Endothelial cell (in vitro differentiated cells): ENCODE results near the gene C6orf62. TPM values are rescaled to one million over a fixed set of nuclear protein-coding genes. Genes with fewer than 3 reads are reported as not detected.

Source experiments
- DNase-seq: peaks from one replicate; pipeline ENCODE4 v3.0.0; 2021; ENCODE audit warnings: low spot score
- H3K27ac Mint-ChIP-seq: one replicate; pipeline ENCODE4 v1.8.0; 2021; ENCODE audit warnings: mixed read lengths, inconsistent platforms; ENCODE audit not compliant: unreplicated experiment
- H3K27me3 Mint-ChIP-seq: one replicate; pipeline ENCODE4 v1.8.0; 2021; ENCODE audit warnings: mild to moderate bottlenecking, moderate library complexity, mixed read lengths, inconsistent platforms; ENCODE audit not compliant: unreplicated experiment
- H3K36me3 Mint-ChIP-seq: one replicate; pipeline ENCODE4 v1.8.0; 2021; ENCODE audit warnings: mild to moderate bottlenecking, low read depth, mixed read lengths, inconsistent platforms; ENCODE audit not compliant: unreplicated experiment
- H3K4me1 Mint-ChIP-seq: one replicate; pipeline ENCODE4 v1.8.0; 2021; ENCODE audit warnings: mild to moderate bottlenecking, mixed read lengths, inconsistent platforms; ENCODE audit not compliant: unreplicated experiment
- H3K4me3 Mint-ChIP-seq: one replicate; pipeline ENCODE4 v1.8.0; 2021; ENCODE audit warnings: mild to moderate bottlenecking, mixed read lengths, inconsistent platforms; ENCODE audit not compliant: unreplicated experiment
- H3K9me3 Mint-ChIP-seq: one replicate; pipeline ENCODE4 v1.8.0; 2021; ENCODE audit warnings: mixed read lengths, inconsistent platforms; ENCODE audit not compliant: unreplicated experiment
- total RNA-seq: library from RNA; stranded (reverse); fragmentation: NEBNext Ultra II Directional; extraction: Animal tissue kit (Norgen Biotek cat#: 25700); gene quantifications from one replicate; pipeline ENCODE4 v1.2.1, GENCODE V29; 2021; ENCODE audit not compliant: unreplicated experiment
- TF ChIP-seq, protein P1 (sequence below): fragments of 200-600 bp; sonication (generic); IDR thresholded peaks from one replicate; pipeline ENCODE4 v1.5.0; 2021; ENCODE audit warnings: antibody characterized with exemption; ENCODE audit not compliant: unreplicated experiment

C6orf62 gene
- total RNA-seq, 1 donor from 2014 or later = 88.8 TPM

DNA sequence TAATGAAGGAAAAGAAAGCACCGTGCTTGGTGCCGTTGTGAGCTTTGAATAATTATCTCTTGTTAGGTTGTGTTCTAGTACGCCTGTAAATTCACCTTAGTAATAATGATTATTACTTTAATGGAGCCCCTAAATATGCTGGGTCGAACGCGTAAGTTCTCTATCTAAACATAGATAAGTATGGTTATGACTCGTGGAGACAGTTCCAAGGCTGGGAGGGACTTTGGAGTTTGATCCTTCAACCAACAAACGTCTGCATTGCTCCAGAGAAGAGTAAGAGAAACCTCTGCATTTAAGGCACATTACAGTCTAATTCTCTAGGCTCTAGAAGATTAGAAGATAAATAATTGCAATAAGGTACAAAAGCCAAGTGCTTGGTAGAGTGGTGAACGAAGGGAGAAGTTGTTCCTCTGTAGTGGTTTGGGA is 51.6 kb downstream of the C6orf62 start:
- Mint-ChIP-seq H3K4me1 (peaks cover 16% of the 10 kb centered on the region), H3K4me3 (peak overlapping the region; percentile 99), H3K27me3 (peaks cover 8% of the 10 kb centered on the region), H3K36me3 (peaks cover 51% of the 10 kb centered on the region), H3K9me3 (peaks cover 15% of the 10 kb centered on the region), H3K27ac (peak overlapping the region; percentile 97)
- TF ChIP-seq, protein P1, sequence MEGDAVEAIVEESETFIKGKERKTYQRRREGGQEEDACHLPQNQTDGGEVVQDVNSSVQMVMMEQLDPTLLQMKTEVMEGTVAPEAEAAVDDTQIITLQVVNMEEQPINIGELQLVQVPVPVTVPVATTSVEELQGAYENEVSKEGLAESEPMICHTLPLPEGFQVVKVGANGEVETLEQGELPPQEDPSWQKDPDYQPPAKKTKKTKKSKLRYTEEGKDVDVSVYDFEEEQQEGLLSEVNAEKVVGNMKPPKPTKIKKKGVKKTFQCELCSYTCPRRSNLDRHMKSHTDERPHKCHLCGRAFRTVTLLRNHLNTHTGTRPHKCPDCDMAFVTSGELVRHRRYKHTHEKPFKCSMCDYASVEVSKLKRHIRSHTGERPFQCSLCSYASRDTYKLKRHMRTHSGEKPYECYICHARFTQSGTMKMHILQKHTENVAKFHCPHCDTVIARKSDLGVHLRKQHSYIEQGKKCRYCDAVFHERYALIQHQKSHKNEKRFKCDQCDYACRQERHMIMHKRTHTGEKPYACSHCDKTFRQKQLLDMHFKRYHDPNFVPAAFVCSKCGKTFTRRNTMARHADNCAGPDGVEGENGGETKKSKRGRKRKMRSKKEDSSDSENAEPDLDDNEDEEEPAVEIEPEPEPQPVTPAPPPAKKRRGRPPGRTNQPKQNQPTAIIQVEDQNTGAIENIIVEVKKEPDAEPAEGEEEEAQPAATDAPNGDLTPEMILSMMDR = no peak
- DNase-seq = no peak

DNA sequence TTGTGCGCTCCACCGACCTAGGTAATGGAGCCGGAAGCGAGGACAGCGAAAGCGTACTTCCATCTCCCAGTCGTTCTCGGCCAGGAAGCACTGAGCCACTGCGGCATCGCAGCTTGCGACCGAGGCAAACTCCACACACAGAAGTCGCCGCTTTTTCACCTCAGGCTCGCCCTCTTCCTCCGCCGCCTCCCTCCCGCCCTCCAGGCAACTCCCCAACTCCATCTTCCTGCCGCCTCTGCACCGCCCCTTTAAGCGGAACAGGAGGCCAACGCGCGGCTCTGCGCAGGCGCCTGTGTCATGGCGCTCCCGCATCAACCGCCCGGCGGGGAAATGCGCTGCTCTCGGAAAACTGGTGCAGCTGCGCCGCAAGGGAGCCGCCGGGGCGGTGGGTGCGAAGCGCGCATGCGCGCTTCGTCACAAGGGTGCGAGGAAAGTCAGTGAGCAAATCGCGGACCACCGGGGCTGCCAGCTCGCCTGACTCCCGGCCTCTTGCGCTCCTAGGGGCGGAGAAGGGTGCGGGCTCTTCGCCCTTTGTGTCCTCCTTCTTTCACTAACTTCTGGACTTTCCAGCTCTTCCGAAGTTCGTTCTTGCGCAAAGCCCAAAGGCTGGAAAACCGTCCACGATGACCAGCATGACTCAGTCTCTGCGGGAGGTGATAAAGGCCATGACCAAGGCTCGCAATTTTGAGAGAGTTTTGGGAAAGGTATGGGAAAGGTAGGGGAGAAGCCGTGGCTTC is 52.1 kb downstream of the C6orf62 start, which contains the start of the genes ACOT13 and TDP2:
Gene ACOT13 (plus strand): TSS at position 437 of the 737 bp plus-strand sequence. CDS start 187 bp downstream, at position 624.
Gene TDP2 (minus strand): TSS at position 259 of the 737 bp plus-strand sequence. CDS start 37 bp downstream, at position 222.
- Mint-ChIP-seq H3K4me1 (peaks cover 16% of the 10 kb centered on the region), H3K27ac (peak within 1 kb of the TSS; percentile 97), H3K4me3 (peak within 1 kb of the TSS; percentile 99), H3K36me3 (peaks cover 52% of the 10 kb centered on the region), H3K9me3 (peaks cover 15% of the 10 kb centered on the region), H3K27me3 (peaks cover 8% of the 10 kb centered on the region)
- TF ChIP-seq, protein P1 = peak; percentile 36
- DNase-seq = peak; percentile 95

DNA sequence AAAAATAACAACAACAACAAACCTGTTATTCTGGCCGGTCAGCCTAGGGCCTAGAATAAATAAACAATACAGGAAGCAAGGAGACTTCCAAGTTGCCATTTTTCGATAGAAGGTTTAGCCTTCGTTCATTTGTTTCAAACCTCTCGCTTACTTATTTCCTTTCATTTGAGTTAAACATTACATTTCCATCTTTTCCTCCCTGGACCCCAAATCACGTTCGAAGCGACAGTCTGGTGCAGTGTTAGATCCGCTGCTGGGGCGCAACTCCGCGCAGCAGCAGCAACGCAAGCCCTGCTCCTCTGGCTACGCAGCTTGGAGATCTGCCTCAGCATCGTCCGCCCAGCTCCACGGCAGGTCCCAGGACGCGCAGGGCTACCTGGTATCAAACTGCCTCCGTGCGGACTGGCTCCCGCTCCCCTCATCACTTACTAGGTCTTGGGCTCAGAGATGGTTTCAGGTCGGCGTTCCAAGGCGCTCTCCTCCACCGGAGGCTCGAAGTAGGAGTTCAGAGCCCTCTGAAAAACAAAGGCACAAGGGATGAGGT is 52.8 kb downstream of the C6orf62 start:
- Mint-ChIP-seq H3K9me3 (peaks cover 15% of the 10 kb centered on the region), H3K36me3 (peaks cover 49% of the 10 kb centered on the region), H3K4me3 (peak overlapping the region; percentile 99), H3K27ac (peak overlapping the region; percentile 97), H3K27me3 (peaks cover 8% of the 10 kb centered on the region), H3K4me1 (peaks cover 16% of the 10 kb centered on the region)
- DNase-seq = peak; percentile 48
- TF ChIP-seq, protein P1 = no peak

DNA sequence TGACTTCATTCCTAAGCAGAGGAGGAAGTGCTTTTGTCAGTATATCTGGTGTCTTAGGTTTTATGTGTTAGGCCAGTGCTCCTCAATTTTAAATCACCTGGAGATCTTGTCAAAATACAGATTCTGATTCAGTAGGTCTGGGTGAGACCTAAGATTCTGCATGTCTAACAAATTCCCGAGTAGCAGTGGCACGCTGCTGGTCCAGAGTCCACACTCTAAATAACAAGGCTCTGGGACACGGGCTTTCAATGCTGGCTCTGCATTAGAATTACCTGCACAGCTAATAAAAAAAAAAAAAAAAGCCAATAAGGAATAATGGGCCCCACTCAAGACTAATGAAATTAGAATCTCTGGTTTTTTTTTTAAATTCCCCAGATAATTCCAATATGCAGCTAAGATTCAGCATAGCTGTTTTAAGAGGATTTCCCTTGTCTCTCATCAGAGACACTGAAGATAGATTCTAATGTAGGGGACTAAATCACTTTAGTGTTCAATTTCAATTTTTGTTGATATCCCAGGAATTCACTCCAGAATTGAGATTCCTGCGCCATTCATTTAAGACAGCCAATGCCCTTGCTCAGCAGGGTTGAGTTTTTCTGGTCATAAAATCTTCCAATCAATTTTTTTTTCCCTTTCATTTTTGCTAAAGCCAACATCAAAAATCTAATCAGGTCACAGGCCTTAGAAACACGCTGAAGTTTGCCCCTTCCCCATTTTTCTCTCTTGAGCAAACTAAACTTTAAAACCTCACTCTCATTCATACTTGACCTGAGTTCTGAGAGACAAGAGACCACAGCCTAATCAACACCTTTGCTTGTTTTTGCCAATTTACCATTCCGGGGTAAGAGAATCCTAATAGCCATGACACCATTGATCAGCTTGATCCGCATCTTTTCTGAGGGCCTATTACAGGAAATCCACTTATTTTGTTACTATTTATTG is 54.6 kb downstream of the C6orf62 start:
- TF ChIP-seq, protein P1 = no peak
- peaks cover 16% of the 10 kb centered on the region for H3K4me1 Mint-ChIP-seq
- peak overlapping the region; percentile 3 for H3K27ac Mint-ChIP-seq
- peak overlapping the region; percentile 99 for H3K4me3 Mint-ChIP-seq
- H3K36me3 Mint-ChIP-seq = peaks cover 37% of the 10 kb centered on the region
- H3K9me3 Mint-ChIP-seq = peaks cover 5% of the 10 kb centered on the region
- no peak for DNase-seq
- peaks cover 8% of the 10 kb centered on the region for H3K27me3 Mint-ChIP-seq
